ENCODE results near the gene SEMA4D.

DNA sequence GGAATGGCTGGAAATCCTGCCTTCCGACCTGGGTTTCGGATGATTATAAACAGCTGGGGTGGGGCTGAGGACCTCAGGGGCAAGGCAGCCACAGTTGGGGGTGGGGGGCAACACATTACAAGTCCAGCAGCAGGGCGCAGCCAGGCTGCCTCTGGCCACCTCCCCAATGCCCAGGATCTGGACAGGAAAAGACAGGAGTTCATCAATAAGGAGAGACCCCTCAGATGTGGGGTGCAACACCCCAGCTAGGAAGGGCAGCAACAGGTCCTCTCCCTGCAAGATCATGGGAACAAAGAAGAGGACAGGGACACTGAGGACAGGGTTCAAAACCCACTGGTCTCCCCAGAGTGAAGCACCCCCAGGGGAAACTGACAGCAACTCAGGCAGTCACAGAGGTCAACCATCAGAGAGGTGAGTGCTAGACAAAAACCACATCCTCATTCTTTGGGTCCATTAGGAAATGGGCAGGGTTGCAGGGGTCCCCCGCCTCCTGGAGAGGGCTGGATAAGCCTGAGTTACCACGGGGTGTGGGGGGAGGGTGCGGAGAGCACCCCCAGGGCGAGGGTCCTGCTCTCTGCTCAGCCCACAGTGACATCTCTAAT lies 33.5 kb downstream of the SEMA4D start:
- TF ChIP-seq YY1 (IDR thresholded peaks at IDR 0.05; ENCODE audit: insufficient read depth, insufficient read length) (no peak), SUZ12 (IDR thresholded peaks at IDR 0.05; ENCODE audit: extremely low read depth, insufficient read depth, insufficient read length) (no peak), ZNF274 (IDR thresholded peaks at IDR 0.05; ENCODE audit: low read depth, low read length) (no peak)

All from NT2/D1 (cell line).